ENCODE data around the gene KRTAP21-2.

KRTAP21-2 gene

GRCh38 chr21:30719401-30719800 lies 27.7 kb downstream of the KRTAP21-2 start:
- Histone ChIP-seq H3K27me3 (no peaks in the 10 kb centered on the region), H3K9ac (no peak overlapping the region), H3K9me3 (replicated peaks in 1 of 11) (no peaks in the 10 kb centered on the region), H3K4me1 (no peaks in the 10 kb centered on the region), H3K27ac (no peak overlapping the region), H3K4me2 (no peak overlapping the region), H3K4me3 (no peak overlapping the region), H4K20me1 (no peaks in the 10 kb centered on the region), H3K36me3 (no peaks in the 10 kb centered on the region)
- no peak for TF ChIP-seq Cebpa-rat (IDR thresholded peaks at IDR 0.05)

GRCh38 chr21:30718239-30718909 lies 28.7 kb downstream of the KRTAP21-2 start, which contains the start of gene KRTAP21-3:
Gene KRTAP21-3, minus strand, starts transcription at chr21:30718777. Its CDS starts 18 bp downstream, at chr21:30718759.
- no peak within 1 kb of the TSS for H3K4me2 ChIP-seq
- H3K36me3 ChIP-seq = no peaks in the 10 kb centered on the region
- no peaks in the 10 kb centered on the region for H3K27me3 ChIP-seq
- no peak for TF ChIP-seq Cebpa-rat (IDR thresholded peaks at IDR 0.05)
- no peak within 1 kb of the TSS for H3K4me3 ChIP-seq
- H3K4me1 ChIP-seq = no peaks in the 10 kb centered on the region
- no peaks in the 10 kb centered on the region for H3K9me3 ChIP-seq (replicated peaks in 1 of 11)
- H3K9ac ChIP-seq = no peak within 1 kb of the TSS
- no peak within 1 kb of the TSS for H3K27ac ChIP-seq
- H4K20me1 ChIP-seq = no peaks in the 10 kb centered on the region

- Histone ChIP-seq H3K27ac (no peak overlapping the region), H3K9me3 (replicated peaks in 1 of 11) (peaks cover 0 to 8% (median 0%) of the 10 kb centered on the region in 11 experiments; a peak in 2 of 22 replicates), H4K20me1 (no peaks in the 10 kb centered on the region), H3K36me3 (no peaks in the 10 kb centered on the region), H3K27me3 (no peaks in the 10 kb centered on the region), H3K4me3 (no peak overlapping the region), H3K9ac (no peak overlapping the region), H3K4me2 (no peak overlapping the region), H3K4me1 (no peaks in the 10 kb centered on the region)
- no peak for TF ChIP-seq Cebpa-rat (IDR thresholded peaks at IDR 0.05)
Observed at GRCh38 chr21:30717105-30717504, 30.0 kb downstream of the KRTAP21-2 start.

- Histone ChIP-seq H3K9ac (no peak overlapping the region), H3K36me3 (no peaks in the 10 kb centered on the region), H3K4me3 (no peak overlapping the region), H3K27ac (no peak overlapping the region), H3K9me3 (replicated peaks in 1 of 11) (peaks cover 0 to 10% (median 0%) of the 10 kb centered on the region in 11 experiments; a peak in 2 of 22 replicates), H3K4me2 (no peak overlapping the region), H3K4me1 (no peaks in the 10 kb centered on the region), H3K27me3 (no peaks in the 10 kb centered on the region), H4K20me1 (no peaks in the 10 kb centered on the region)
- no peak for TF ChIP-seq Cebpa-rat (IDR thresholded peaks at IDR 0.05)
Observed at GRCh38 chr21:30714946-30715345, 32.1 kb downstream of the KRTAP21-2 start.

GRCh38 chr21:30714456-30714855 lies 32.6 kb downstream of the KRTAP21-2 start:
- TF ChIP-seq Cebpa-rat (IDR thresholded peaks at IDR 0.05) = no peak
- H3K4me2 ChIP-seq = no peak overlapping the region
- no peak overlapping the region for H3K27ac ChIP-seq
- H3K4me3 ChIP-seq = no peak overlapping the region
- peaks cover 0 to 10% (median 0%) of the 10 kb centered on the region in 11 experiments; a peak in 2 of 22 replicates for H3K9me3 ChIP-seq (replicated peaks in 1 of 11)
- H3K4me1 ChIP-seq = no peaks in the 10 kb centered on the region
- no peaks in the 10 kb centered on the region for H3K27me3 ChIP-seq
- no peaks in the 10 kb centered on the region for H4K20me1 ChIP-seq
- no peak overlapping the region for H3K9ac ChIP-seq
- H3K36me3 ChIP-seq = no peaks in the 10 kb centered on the region

- Histone ChIP-seq H4K20me1 (no peaks in the 10 kb centered on the region), H3K36me3 (no peaks in the 10 kb centered on the region), H3K9ac (no peak overlapping the region), H3K4me3 (no peak overlapping the region), H3K27me3 (no peaks in the 10 kb centered on the region), H3K4me1 (no peaks in the 10 kb centered on the region), H3K27ac (no peak overlapping the region), H3K4me2 (no peak overlapping the region), H3K9me3 (replicated peaks in 1 of 11) (peaks cover 0 to 10% (median 0%) of the 10 kb centered on the region in 11 experiments; a peak in 2 of 22 replicates)
- TF ChIP-seq Cebpa-rat (IDR thresholded peaks at IDR 0.05) = no peak
Observed at GRCh38 chr21:30713766-30714165, 33.3 kb downstream of the KRTAP21-2 start.

GRCh38 chr21:30710499-30710898 lies 36.6 kb downstream of the KRTAP21-2 start:
- Histone ChIP-seq H3K27ac (no peak overlapping the region), H4K20me1 (no peaks in the 10 kb centered on the region), H3K36me3 (no peaks in the 10 kb centered on the region), H3K4me2 (no peak overlapping the region), H3K4me3 (no peak overlapping the region), H3K27me3 (no peaks in the 10 kb centered on the region), H3K4me1 (no peaks in the 10 kb centered on the region), H3K9ac (no peak overlapping the region), H3K9me3 (replicated peaks in 1 of 11) (peaks cover 0 to 10% (median 0%) of the 10 kb centered on the region in 11 experiments; a peak in 2 of 22 replicates)
- TF ChIP-seq Cebpa-rat (IDR thresholded peaks at IDR 0.05) = no peak

- no peak overlapping the region for H3K27ac ChIP-seq
- H3K4me1 ChIP-seq = no peaks in the 10 kb centered on the region
- TF ChIP-seq Cebpa-rat (IDR thresholded peaks at IDR 0.05) = no peak
- no peak overlapping the region for H3K9ac ChIP-seq
- no peaks in the 10 kb centered on the region for H4K20me1 ChIP-seq
- no peaks in the 10 kb centered on the region for H3K36me3 ChIP-seq
- no peak overlapping the region for H3K4me3 ChIP-seq
- H3K4me2 ChIP-seq = no peak overlapping the region
- H3K27me3 ChIP-seq = no peaks in the 10 kb centered on the region
- H3K9me3 ChIP-seq (replicated peaks in 1 of 11) = peaks cover 0 to 4% (median 0%) of the 10 kb centered on the region in 11 experiments; a peak in 2 of 22 replicates
Observed at GRCh38 chr21:30707409-30707808, 39.6 kb downstream of the KRTAP21-2 start.

All from BLaER1 treated with 17β-estradiol and CSF1 and Interleukin-3, amounts not matched to agents 10 nM and 100 nM (cell line).